Measurements from ENCODE around the gene SLC27A5. TPM values are rescaled to one million over a fixed set of nuclear protein-coding genes. Genes with fewer than 3 reads are reported as not detected.

SLC27A5 gene
- total RNA-seq, 1 experiment from 2014 or later, result 17.1 TPM

- H2AK5ac ChIP-seq (ENCODE audit: insufficient read length, low read length), result no peak overlapping the region
- no peak overlapping the region for H4K5ac ChIP-seq (ENCODE audit: insufficient read length, low read depth, low read length)
- no peak overlapping the region for H2BK5ac ChIP-seq (ENCODE audit: insufficient read length, low read length)
- no peak overlapping the region for H3T11ph ChIP-seq (ENCODE audit: low read length)
- no peaks in the 10 kb centered on the region for H3K27me3 ChIP-seq (ENCODE audit: insufficient read depth, low read length)
- WGBS (ENCODE audit: extremely low coverage, insufficient read length, low lambda C conversion rate), result no CpG with 5 or more reads among the region's 3 CpGs
- H3K27me3 Mint-ChIP-seq (ENCODE audit: low read depth), result peaks cover 34% of the 10 kb centered on the region
- no peak overlapping the region for H3K27ac Mint-ChIP-seq
- no peak overlapping the region for H3K4me2 ChIP-seq (ENCODE audit: insufficient read depth, insufficient read length, low read length)
- H2BK12ac ChIP-seq (ENCODE audit: insufficient read length, low read depth, low read length), result no peak overlapping the region
- no peaks in the 10 kb centered on the region; a peak in 1 of 7 replicates for H3K36me3 Mint-ChIP-seq (ENCODE audit: insufficient read depth in 1 of 3, low read depth in 3 of 3)
- no peak overlapping the region for H4K8ac ChIP-seq (replicated peaks; ENCODE audit: insufficient read length, low read depth, low read length)
- no peak overlapping the region for H2BK15ac ChIP-seq (ENCODE audit: low read depth, low read length)
- no peak overlapping the region for H4K91ac ChIP-seq (ENCODE audit: insufficient read length, low read depth, low read length)
- no peak overlapping the region for H3K9ac ChIP-seq (ENCODE audit: extremely low read depth, insufficient read length, low read length)
- H2BK120ac ChIP-seq (ENCODE audit: low read depth, low read length, poor library complexity, severe bottlenecking), result no peak overlapping the region
- H3K4me3 Mint-ChIP-seq, result no peak overlapping the region
- H3K4me1 ChIP-seq (ENCODE audit: insufficient read depth, low read length), result peaks cover 6% of the 10 kb centered on the region; the same call in 1 of the 2 replicates
- no peak overlapping the region for H2AFZ ChIP-seq (ENCODE audit: low read length)
- no peak overlapping the region for H3K27ac ChIP-seq (ENCODE audit: insufficient read length, low read depth, low read length)
- no peak for TF ChIP-seq CTCF (conservative IDR thresholded peaks at IDR 0.05)
- H3K79me2 ChIP-seq (ENCODE audit: insufficient read depth, low read length), result no peaks in the 10 kb centered on the region
- no peaks in the 10 kb centered on the region for H3K79me1 ChIP-seq (ENCODE audit: insufficient read depth, low read depth, low read length, poor library complexity, severe bottlenecking)
- H3K4me1 Mint-ChIP-seq, result peaks cover 10% of the 10 kb centered on the region in 2 experiments
- no peaks in the 10 kb centered on the region for H4K20me1 ChIP-seq (ENCODE audit: control insufficient read depth, insufficient read depth, insufficient read length)
- no peak overlapping the region for H3K18ac ChIP-seq (ENCODE audit: insufficient read length, low read depth, low read length)
- no peak for DNase-seq
- no peak overlapping the region for H2BK20ac ChIP-seq (ENCODE audit: low read depth, low read length, poor library complexity, severe bottlenecking)
- no peak overlapping the region for H3K23ac ChIP-seq (ENCODE audit: insufficient read length, low read depth, low read length)
- H3K56ac ChIP-seq (ENCODE audit: insufficient read length, low read depth, low read length), result no peak overlapping the region
- no peaks in the 10 kb centered on the region for H3K23me2 ChIP-seq (ENCODE audit: insufficient read length, low read depth, low read length, poor library complexity, severe bottlenecking)
- H3K9me3 Mint-ChIP-seq, result no peaks in the 10 kb centered on the region
- no peak overlapping the region for H3K14ac ChIP-seq (ENCODE audit: insufficient read depth, low read length)
- no peaks in the 10 kb centered on the region for H3K9me3 ChIP-seq (ENCODE audit: control insufficient read depth, low read depth, low read length)
- no peak overlapping the region for H3K4ac ChIP-seq (ENCODE audit: low read depth, low read length)
These were observed 17.6 kb upstream of the SLC27A5 start for GRCh38 chr19:58529405-58529804.
